Neutrophil (primary cell): ENCODE results near the gene TNNT3.

ENCODE experiments used
- H3K27ac ChIP-seq: fragments of 200-600 bp; sonication (generic); 2 replicates; pipeline ENCODE4 v1.5.1; 2016; ENCODE audit warnings: mild to moderate bottlenecking, moderate library complexity
- H3K27me3 ChIP-seq: fragments of 200-600 bp; sonication (generic); 2 replicates; pipeline ENCODE4 v1.6.0; 2016; ENCODE audit warnings: mild to moderate bottlenecking
- H3K36me3 ChIP-seq: fragments of 200-600 bp; sonication (generic); 2 replicates; pipeline ENCODE4 v1.5.1; 2017
- H3K4me1 ChIP-seq, 2 experiments: fragments of 200-600 bp in 1 of 2; sonication (generic) in 1 of 2; 1 replicate in 1 of 2; 2 replicates in 1 of 2; pipeline versions ENCODE4 v1.5.1 to v1.6.1; 2013 to 2016; ENCODE audit warnings: low read depth in 1 of 2, low read length in 1 of 2, mild to moderate bottlenecking in 1 of 2, moderate library complexity in 1 of 2; ENCODE audit not compliant: control insufficient read depth in 1 of 2, insufficient read depth in 1 of 2
- H3K4me3 ChIP-seq, 2 experiments: fragments of 200-600 bp in 1 of 2; sonication (generic) in 1 of 2; 1 replicate in 1 of 2; 2 replicates in 1 of 2; pipeline ENCODE4 v1.5.1; 2013 to 2016; ENCODE audit warnings: low read depth in 1 of 2, low read length in 1 of 2, mild to moderate bottlenecking in 1 of 2, moderate library complexity in 1 of 2
- H3K9me3 ChIP-seq: fragments of 200-600 bp; sonication (generic); 2 replicates; pipeline ENCODE4 v1.5.1; 2016
- TF ChIP-seq, protein P1 (sequence below): fragments of 200-600 bp; sonication (generic); IDR thresholded peaks from 2 replicates; pipeline ENCODE4 v1.5.1; 2016; ENCODE audit warnings: antibody characterized with exemption

TNNT3 gene

DNA sequence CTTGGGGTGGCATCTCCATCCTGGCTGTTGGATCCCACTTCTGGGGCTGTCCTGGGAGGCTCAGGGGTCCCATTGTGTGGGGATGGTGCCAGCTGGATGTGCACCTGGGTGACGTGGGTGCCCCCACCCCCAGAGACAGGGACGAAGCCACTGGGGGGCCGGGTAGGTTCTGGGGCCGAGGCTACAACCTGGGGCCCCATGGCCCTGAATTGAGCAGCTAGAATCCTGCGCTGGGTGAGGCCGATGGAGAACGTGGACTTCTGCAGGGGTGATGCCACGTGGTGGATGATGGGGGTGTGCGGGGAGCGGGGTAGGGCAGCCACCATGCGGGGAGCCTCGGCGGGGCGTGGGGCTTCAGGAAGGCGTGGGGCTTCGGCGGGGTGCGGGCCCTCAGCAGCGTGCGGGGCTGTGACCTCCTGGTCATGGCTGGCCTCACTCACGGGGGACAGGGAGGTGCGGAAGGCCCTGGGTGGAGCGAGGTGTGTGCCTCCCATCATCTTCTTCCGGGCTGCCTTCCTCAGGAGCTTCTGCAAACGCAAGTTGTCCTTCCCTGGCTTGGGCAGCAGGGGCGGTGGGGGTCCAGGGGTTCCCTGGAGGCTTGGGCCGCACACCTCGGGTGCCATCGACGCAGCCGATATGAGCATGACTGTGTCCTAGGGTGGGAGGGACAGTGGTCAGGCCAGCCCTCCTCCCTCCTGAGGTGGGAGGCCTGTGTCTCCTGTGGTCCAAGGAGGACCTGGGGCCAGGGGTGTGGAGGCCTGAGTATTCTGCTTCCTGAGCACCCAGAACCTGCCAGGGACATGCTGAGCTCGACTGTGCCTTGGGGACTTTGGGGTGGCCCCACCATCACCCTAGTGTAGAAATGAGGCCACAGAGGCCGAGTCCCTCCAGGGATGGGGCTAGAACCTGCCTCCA is 29.3 kb upstream of the TNNT3 start:
- Histone ChIP-seq H3K27ac (peak overlapping the region; percentile 68), H3K4me1 (peaks cover 24 to 56% of the 10 kb centered on the region in 2 experiments), H3K4me3 (no peak overlapping the region), H3K36me3 (peaks cover 73% of the 10 kb centered on the region), H3K9me3 (no peaks in the 10 kb centered on the region), H3K27me3 (peaks cover 40% of the 10 kb centered on the region)
- TF ChIP-seq, protein P1, sequence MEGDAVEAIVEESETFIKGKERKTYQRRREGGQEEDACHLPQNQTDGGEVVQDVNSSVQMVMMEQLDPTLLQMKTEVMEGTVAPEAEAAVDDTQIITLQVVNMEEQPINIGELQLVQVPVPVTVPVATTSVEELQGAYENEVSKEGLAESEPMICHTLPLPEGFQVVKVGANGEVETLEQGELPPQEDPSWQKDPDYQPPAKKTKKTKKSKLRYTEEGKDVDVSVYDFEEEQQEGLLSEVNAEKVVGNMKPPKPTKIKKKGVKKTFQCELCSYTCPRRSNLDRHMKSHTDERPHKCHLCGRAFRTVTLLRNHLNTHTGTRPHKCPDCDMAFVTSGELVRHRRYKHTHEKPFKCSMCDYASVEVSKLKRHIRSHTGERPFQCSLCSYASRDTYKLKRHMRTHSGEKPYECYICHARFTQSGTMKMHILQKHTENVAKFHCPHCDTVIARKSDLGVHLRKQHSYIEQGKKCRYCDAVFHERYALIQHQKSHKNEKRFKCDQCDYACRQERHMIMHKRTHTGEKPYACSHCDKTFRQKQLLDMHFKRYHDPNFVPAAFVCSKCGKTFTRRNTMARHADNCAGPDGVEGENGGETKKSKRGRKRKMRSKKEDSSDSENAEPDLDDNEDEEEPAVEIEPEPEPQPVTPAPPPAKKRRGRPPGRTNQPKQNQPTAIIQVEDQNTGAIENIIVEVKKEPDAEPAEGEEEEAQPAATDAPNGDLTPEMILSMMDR = no peak

GRCh38 chr11:1890856-1891830 is 28.4 kb upstream of the TNNT3 start:
- Histone ChIP-seq H3K36me3 (peaks cover 64% of the 10 kb centered on the region), H3K4me1 (peaks cover 24 to 56% of the 10 kb centered on the region in 2 experiments), H3K27ac (peak overlapping the region; percentile 68), H3K4me3 (no peak overlapping the region), H3K9me3 (no peaks in the 10 kb centered on the region), H3K27me3 (peaks cover 38% of the 10 kb centered on the region)
- TF ChIP-seq, protein P1 = no peak

DNA sequence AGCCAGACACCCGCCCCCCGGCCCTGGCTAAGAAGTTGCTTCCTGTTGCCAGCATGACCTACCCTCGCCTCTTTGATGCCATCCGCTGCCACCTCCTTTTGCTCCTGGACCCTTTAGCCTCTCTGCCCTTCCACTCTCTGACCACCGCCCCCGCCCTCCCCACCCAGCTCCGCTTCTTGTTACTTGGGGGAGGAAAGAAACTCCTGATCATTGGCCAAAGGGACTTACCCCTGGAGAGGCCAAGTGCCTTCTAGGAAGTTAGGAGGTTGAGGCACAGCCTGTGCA is 27.7 kb upstream of the TNNT3 start, which contains the start of gene PRR33:
Gene PRR33 (minus strand): TSS at position 65 of the 285 bp plus-strand sequence. CDS start 1,311 bp downstream, outside the sequence.
- peak within 1 kb of the TSS; percentile 68 for H3K27ac ChIP-seq
- peaks cover 32% of the 10 kb centered on the region for H3K27me3 ChIP-seq
- H3K4me3 ChIP-seq = no peak within 1 kb of the TSS
- peaks cover 57% of the 10 kb centered on the region for H3K36me3 ChIP-seq
- TF ChIP-seq, protein P1 = no peak
- H3K9me3 ChIP-seq = no peaks in the 10 kb centered on the region
- peaks cover 25 to 52% of the 10 kb centered on the region in 2 experiments for H3K4me1 ChIP-seq

GRCh38 chr11:1892116-1892515 is 27.4 kb upstream of the TNNT3 start:
- H3K27me3 ChIP-seq = peaks cover 28% of the 10 kb centered on the region
- H3K9me3 ChIP-seq = no peaks in the 10 kb centered on the region
- peak overlapping the region; percentile 68 for H3K27ac ChIP-seq
- H3K4me3 ChIP-seq = no peak overlapping the region
- peaks cover 28 to 52% of the 10 kb centered on the region in 2 experiments for H3K4me1 ChIP-seq
- H3K36me3 ChIP-seq = peaks cover 54% of the 10 kb centered on the region
- TF ChIP-seq, protein P1 = no peak

- TF ChIP-seq, protein P1 = no peak
- no peak overlapping the region for H3K4me3 ChIP-seq
- no peaks in the 10 kb centered on the region for H3K9me3 ChIP-seq
- H3K4me1 ChIP-seq = peaks cover 30 to 52% of the 10 kb centered on the region in 2 experiments
- H3K27ac ChIP-seq = peak overlapping the region; percentile 68
- peaks cover 24% of the 10 kb centered on the region for H3K27me3 ChIP-seq
- H3K36me3 ChIP-seq = peaks cover 49% of the 10 kb centered on the region
These were observed 26.9 kb upstream of the TNNT3 start for GRCh38 chr11:1892558-1892957.
